ENCODE measurements around the gene RNASEH2B.
A peak's percentile ranks its signal among the peaks of the same experiment; 100 is the strongest.

The RNASEH2B gene

GRCh38 chr13:50905256-50905655 is 4.3 kb upstream of the RNASEH2B start:
- intact Hi-C loops (cut with DNase I), result no loop called here
- DNase-seq, result no peak

- intact Hi-C loops (cut with DNase I), result no loop called here
- no peak for DNase-seq
Observed at GRCh38 chr13:50907781-50908180, 1.8 kb upstream of the RNASEH2B start.

GRCh38 chr13:50908371-50908770 is 1.2 kb upstream of the RNASEH2B start:
- intact Hi-C loops (cut with DNase I), result no loop called here
- DNase-seq, result no peak

DNA sequence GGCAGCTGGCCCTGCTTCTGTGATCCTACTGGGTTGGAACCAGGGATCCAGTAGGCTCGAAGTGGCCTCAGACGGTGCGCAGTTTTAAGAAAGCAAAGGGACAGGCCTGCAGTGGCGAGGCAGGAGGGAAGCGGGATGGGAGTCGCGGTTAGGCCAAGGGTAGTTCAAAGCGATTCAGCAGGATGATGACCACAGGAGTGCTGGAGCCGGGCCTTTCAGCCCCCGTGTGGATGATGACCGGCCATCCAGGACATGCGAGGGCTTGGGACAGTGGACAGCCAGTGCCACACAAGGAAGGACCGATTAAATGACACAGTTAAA is 854 bp downstream of the RNASEH2B start:
- intact Hi-C loops (cut with DNase I), result loop anchor here (2.0 to 5.0 kb wide), 4 partner anchors 108 to 934 kb away; no protein-coding TSS in a partner anchor
- DNase-seq, result peak in 4 of 10 donors; percentile 25 to 83 (median 60)

DNA sequence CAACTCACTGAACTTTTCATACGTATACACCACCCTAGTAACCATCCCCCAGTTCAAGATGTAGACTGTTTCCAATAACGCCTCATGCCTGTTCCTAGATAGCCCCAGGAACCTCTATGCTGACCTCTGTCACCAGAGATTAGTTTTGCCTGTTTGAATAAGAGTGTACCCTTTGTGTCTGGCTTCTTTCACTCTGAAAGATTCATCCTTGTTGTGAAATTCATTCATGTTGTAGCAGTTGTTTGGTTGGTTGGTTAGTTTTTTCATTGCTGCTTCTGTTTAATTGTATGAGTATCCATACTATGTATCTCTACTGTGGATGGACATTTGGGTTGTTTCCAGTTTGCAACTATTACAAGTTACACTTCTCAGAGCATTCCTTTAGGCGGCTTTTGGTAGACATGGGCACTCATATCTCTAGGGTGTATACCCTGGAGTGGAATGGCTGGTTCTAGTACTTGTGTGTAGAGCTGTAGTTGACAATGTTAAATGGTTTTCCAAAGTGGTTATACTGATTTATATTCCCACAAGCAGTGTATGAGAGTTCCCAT is 1.6 kb downstream of the RNASEH2B start:
- intact Hi-C loops (cut with DNase I), result loop anchor here (2.0 to 5.0 kb wide), 4 partner anchors 109 to 934 kb away; no protein-coding TSS in a partner anchor
- no peak for DNase-seq

GRCh38 chr13:50911937-50912795 is 2.6 kb downstream of the RNASEH2B start:
- peak; percentile 72 to 97 (median 90) for DNase-seq
- intact Hi-C loops (cut with DNase I), result loop anchor here (2.0 to 5.0 kb wide), 4 partner anchors 110 to 935 kb away; no protein-coding TSS in a partner anchor

DNA sequence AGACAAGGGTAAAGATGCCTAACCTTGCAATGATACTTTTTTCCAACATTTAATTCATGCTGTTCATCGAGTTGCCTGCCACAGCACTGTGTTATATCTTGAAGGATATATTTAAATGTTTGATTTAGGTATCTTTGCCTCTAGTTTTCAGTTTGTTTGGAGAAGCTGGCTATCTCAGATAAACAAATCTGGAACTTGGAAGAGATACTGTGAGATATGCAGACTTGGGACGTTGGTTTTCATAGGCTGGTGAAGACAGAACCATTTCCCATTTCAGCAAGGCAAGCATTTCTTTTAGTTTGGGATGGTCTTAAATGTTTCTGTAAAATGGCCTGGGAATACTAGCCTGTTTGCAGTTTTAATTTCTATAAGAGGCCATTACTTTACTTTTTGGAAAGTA is 3.3 kb downstream of the RNASEH2B start:
- no peak for DNase-seq
- intact Hi-C loops (cut with DNase I), result loop anchor here (5.0 kb wide), 3 partner anchors 111 to 831 kb away; no protein-coding TSS in a partner anchor

DNA sequence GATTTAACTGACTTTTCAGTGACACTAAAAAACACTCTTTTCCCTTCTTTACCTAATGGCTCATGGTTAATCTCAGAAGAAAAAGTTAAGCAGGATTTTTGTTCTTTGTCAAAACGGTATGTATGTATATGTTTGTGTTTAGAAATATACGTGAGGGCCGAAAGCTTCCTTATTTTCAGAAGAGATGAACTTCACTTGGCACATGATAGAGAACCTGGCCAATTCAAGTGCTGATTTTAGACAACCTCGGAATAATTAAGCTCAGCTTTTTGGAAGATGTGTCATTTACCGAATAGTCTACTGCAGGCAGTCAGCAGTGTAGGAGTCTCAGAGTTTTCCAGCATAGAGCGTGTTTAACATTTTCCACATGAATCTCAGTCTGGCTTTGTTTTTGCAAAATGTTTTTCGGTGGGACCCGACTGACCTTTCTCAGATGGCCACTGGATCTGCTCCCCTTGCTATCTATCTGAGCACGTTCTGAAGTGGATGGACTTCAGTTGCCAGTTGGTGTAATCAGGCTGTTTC is 4.6 kb downstream of the RNASEH2B start:
- intact Hi-C loops (cut with DNase I), result loop anchor here (5.0 kb wide), 3 partner anchors 112 to 832 kb away; no protein-coding TSS in a partner anchor
- DNase-seq, result no peak

DNA sequence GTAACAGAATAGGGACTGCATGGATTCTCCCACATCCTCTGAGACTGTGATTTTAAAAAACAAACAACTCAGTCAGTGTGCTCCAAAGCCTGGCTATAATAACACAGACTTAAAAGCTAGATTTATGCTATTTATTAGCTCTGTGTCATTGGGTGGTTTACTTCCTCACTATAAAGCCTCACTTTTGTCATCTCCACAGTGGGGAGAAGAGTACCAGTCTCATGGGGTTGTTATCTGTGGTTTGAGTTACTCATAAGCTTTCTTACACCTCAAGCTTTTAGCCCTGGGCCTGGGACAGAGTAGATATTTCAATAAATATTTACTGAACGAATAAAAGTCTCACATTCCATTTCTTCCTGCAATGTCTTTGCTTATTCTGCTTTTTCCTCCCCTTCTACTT is 5.3 kb downstream of the RNASEH2B start:
- DNase-seq, result no peak
- intact Hi-C loops (cut with DNase I), result loop anchor here (5.0 kb wide), 3 partner anchors 113 to 833 kb away; no protein-coding TSS in a partner anchor

DNA sequence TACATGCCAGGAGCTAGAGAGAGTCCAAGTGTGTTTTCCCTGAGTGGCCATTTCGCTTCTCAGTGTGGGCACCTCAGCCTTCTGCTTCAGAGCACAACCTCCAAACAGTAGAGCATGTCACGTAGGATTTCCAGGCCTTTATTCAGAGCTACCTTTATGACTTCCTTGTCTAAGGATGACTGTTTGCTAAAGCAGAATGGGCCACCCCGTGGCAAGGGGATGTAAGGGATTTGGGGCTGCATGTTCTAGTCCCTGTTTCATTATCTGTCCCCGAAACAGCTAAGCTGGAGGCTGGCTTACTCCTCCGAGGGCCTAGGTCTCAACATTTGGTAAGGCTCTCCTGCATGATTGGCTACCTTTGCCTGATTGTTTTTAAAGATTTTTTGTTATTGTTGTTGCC is 6.0 kb downstream of the RNASEH2B start:
- no peak for DNase-seq
- intact Hi-C loops (cut with DNase I), result no loop called here

GRCh38 chr13:50916701-50917184 is 7.2 kb downstream of the RNASEH2B start:
- no peak for DNase-seq
- intact Hi-C loops (cut with DNase I), result no loop called here

GRCh38 chr13:50917572-50917971 is 8.0 kb downstream of the RNASEH2B start:
- intact Hi-C loops (cut with DNase I), result no loop called here
- no peak for DNase-seq

GRCh38 chr13:50918567-50918966 is 9.0 kb downstream of the RNASEH2B start:
- intact Hi-C loops (cut with DNase I), result no loop called here
- peak in 1 of 10 donors; percentile 59 for DNase-seq

DNA sequence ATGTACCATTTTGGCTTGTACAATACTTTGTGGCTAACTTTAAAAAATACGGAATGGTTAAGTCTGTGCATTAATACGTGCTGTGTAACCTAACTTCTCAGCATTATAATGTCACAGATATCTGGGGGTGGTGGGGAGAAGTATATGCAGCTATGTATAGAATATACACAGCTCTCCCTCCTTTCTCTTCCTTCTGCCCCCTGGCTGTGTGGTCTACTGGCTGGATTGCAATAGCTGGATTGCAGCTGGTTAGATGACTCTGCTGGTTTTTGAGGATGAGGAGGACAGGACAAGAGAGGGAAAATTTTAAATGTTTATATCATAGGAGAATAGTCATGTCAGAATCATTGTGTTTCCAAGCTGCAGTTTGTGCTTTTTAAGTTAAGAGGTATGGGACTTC is 9.7 kb downstream of the RNASEH2B start:
- no peak for DNase-seq
- intact Hi-C loops (cut with DNase I), result no loop called here

DNA sequence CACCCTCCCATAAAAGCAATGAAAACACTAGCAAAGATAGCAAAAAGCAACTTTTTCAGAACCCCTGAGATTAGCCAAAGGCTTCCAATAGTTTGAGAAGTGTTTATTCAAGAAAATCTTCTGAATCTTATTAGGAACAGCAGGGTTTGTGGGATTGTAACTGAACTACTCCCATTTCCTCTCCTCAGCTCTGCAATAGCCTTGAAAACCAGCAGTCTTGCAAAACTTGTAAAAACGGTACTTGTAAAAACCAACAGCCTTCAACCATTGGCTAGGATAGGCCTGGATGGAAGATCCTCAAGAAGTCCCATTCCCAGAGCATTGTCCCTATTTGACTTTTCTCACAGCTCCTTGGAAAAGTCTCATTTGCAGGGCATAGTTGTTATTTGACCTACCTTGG is 12.1 kb downstream of the RNASEH2B start:
- no peak for DNase-seq
- intact Hi-C loops (cut with DNase I), result no loop called here

DNA sequence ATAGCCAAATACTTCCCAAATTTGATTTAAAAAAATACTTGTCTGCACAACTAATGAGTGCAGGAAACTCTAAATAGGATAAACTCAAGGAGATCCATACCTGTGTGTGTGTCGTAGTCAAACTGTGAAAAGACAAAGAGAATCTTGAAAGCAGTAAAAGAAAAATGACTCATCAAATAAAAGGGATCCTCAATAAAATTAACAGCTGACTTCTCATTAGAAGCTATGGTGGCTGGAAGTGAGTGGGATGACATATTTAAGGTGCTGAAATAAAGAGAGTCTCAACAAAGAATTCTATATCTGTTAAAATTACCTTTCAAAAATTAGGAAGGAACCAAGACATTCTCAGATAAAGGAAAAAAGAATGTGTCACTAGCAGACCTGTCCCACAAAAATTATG is 13.7 kb downstream of the RNASEH2B start:
- no peak for DNase-seq
- intact Hi-C loops (cut with DNase I), result no loop called here

DNA sequence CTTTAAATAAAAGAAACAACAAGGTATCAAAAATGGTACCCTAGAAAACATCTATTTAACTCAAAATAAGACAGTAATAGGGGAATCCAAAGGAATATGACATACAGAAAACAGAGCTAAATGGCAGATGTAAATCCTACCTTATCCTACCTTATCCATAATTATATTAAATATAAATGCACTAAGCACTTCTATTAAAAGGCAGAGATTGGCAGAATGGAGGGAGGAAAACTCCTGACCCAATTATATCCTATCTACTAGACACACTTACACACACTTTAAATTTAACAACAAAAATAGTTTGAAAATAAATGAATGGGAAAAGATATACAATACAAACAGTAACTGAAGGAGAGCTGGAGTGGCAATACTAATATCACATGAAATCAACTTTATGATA is 14.4 kb downstream of the RNASEH2B start:
- DNase-seq, result no peak
- intact Hi-C loops (cut with DNase I), result no loop called here

GRCh38 chr13:50927701-50928100 is 18.1 kb downstream of the RNASEH2B start:
- intact Hi-C loops (cut with DNase I), result no loop called here

DNA sequence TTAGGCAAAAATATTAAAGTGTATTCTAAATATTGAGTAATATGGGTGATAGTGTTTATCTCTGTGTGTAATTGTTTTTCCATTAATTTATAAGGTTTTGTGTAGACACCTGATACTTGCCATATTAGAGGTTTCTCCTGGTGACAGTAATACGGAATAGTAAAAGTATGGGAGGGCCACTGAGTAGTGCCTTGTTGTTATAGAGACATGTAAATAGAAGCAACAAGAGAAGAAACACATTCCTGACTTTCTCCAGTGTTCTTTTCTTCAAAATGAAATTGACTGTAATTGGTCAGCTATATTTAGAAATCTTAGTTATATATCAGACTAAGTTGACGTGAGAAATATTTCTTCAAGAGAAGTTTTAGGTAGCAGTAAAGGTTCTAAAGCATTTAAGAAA is 18.5 kb downstream of the RNASEH2B start:
- intact Hi-C loops (cut with DNase I), result no loop called here
- no peak for DNase-seq

More at GRCh38 chr13:50927701-50928100, 18.1 kb downstream of the RNASEH2B start:
- DNase-seq, result no peak

- DNase-seq, result no peak
- intact Hi-C loops (cut with DNase I), result no loop called here
Observed at GRCh38 chr13:50928659-50929462, 19.3 kb downstream of the RNASEH2B start.

DNA sequence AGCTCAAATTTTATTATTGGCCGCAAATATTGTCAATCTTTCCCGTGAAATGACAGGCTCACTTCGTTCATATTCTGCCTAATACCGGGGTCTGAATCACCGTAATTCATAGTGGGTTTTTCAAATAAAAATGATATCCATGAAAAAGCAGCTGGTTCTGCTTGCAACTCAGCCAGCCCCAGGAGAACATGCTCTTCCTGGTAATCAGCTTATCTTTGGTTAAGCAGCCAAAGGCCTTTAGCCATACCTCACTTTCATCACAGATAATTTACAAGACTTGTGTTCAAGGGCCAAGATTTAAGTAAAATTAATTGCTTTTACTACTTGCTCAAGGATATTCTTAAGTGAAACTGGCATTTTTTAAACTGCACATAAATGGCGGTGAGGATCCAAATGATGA is 22.5 kb downstream of the RNASEH2B start:
- no peak for DNase-seq
- intact Hi-C loops (cut with DNase I), result no loop called here

Measured in posterior cingulate gyrus (tissue), 11 donors.